Cardiac muscle cell (in vitro differentiated cells and primary cell): Measurements from ENCODE around the gene EXOC6B. TPM values are rescaled to one million over a fixed set of nuclear protein-coding genes. Genes with fewer than 3 reads are reported as not detected.

Source experiments
- DNase-seq, 2 donors: peaks; one replicate each; pipeline versions ENCODE4 v3.0.0 to v3.0.0-alpha.2; 2010 to 2017; ENCODE audit warnings: low read depth in 1 of 2, low spot score in 1 of 2
- H3K27ac ChIP-seq: fragments of 200-600 bp; sonication (generic); 2 replicates; pipeline ENCODE4 v1.5.1; 2016
- H3K27me3 ChIP-seq: fragments of 200-600 bp; sonication (generic); 2 replicates; pipeline ENCODE4 v1.6.0; 2016; ENCODE audit warnings: control low read depth
- H3K36me3 ChIP-seq: fragments of 200-600 bp; sonication (generic); 2 replicates; pipeline ENCODE4 v1.5.1; 2016; ENCODE audit warnings: control low read depth
- H3K4me1 ChIP-seq: fragments of 200-600 bp; sonication (generic); 2 replicates; pipeline ENCODE4 v1.8.1; 2017; ENCODE audit warnings: low read depth, mild to moderate bottlenecking, mixed run types
- H3K4me3 ChIP-seq: fragments of 200-600 bp; sonication (generic); 2 replicates; pipeline ENCODE4 v1.5.1; 2016; ENCODE audit warnings: mild to moderate bottlenecking
- H3K9me3 ChIP-seq: fragments of 200-600 bp; sonication (generic); 2 replicates; pipeline ENCODE4 v1.5.1; 2017; ENCODE audit warnings: low read depth, mild to moderate bottlenecking, control low read depth
- polyA plus RNA-seq: library from polyadenylated mRNA; unstranded; fragments of >200 nt; fragmentation: Nextera tagmentation; extraction: Ambion mirVana; gene quantifications from 2 replicates; pipeline ENCODE4 v1.2.1, GENCODE V29; 2016
- total RNA-seq: library from RNA; depleted of rRNA; stranded (reverse); fragments of >200 nt; gene quantifications from 2 replicates; pipeline ENCODE4 v1.2.3, GENCODE V29; 2016
- TF ChIP-seq, protein P1 (sequence below): IDR thresholded peaks from 2 replicates; pipeline ENCODE4 v1.5.1; 2012; ENCODE audit warnings: low read depth, mild to moderate bottlenecking, low read length

EXOC6B gene
- total and polyA plus RNA-seq, 2 experiments from 2014 or later: 21.7 to 23.9 TPM

DNA sequence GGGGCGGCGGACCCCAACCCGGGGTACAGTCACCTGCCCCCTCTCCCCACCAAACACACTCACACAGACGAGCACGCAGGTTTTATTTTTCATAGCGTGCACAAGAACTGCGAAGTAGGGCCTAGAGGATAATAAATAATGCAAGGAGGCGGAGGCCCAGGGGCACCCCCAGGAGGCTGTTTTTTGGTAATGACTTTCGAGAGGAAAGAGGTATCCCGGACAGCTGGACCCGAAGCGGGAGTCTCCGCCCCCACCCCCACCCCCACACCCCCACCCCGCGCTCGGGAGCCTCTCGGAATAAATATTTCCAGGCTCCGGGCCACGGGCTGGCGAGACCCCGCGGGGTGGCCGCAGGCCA is 681.6 kb downstream of the EXOC6B start:
- Histone ChIP-seq H3K27me3 (peaks cover 99% of the 10 kb centered on the region), H3K27ac (no peak overlapping the region), H3K36me3 (no peaks in the 10 kb centered on the region), H3K4me1 (peaks cover 6% of the 10 kb centered on the region), H3K9me3 (no peaks in the 10 kb centered on the region), H3K4me3 (peak overlapping the region; percentile 51)
- peak in 1 of 2 donors; percentile 30 for DNase-seq
- TF ChIP-seq, protein P1, sequence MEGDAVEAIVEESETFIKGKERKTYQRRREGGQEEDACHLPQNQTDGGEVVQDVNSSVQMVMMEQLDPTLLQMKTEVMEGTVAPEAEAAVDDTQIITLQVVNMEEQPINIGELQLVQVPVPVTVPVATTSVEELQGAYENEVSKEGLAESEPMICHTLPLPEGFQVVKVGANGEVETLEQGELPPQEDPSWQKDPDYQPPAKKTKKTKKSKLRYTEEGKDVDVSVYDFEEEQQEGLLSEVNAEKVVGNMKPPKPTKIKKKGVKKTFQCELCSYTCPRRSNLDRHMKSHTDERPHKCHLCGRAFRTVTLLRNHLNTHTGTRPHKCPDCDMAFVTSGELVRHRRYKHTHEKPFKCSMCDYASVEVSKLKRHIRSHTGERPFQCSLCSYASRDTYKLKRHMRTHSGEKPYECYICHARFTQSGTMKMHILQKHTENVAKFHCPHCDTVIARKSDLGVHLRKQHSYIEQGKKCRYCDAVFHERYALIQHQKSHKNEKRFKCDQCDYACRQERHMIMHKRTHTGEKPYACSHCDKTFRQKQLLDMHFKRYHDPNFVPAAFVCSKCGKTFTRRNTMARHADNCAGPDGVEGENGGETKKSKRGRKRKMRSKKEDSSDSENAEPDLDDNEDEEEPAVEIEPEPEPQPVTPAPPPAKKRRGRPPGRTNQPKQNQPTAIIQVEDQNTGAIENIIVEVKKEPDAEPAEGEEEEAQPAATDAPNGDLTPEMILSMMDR: no peak

- peak; percentile 37 for DNase-seq
- Histone ChIP-seq H3K27ac (no peak overlapping the region), H3K4me1 (peaks cover 6% of the 10 kb centered on the region), H3K9me3 (no peaks in the 10 kb centered on the region), H3K36me3 (no peaks in the 10 kb centered on the region), H3K4me3 (peak overlapping the region; percentile 51), H3K27me3 (peaks cover 94% of the 10 kb centered on the region)
- TF ChIP-seq, protein P1: no peak
Measured at GRCh38 chr2:72143441-72144273, 682.2 kb downstream of the EXOC6B start.

- Histone ChIP-seq H3K36me3 (no peaks in the 10 kb centered on the region), H3K27ac (no peak overlapping the region), H3K27me3 (peaks cover 86% of the 10 kb centered on the region), H3K9me3 (no peaks in the 10 kb centered on the region), H3K4me1 (peaks cover 6% of the 10 kb centered on the region), H3K4me3 (peak overlapping the region; percentile 25)
- TF ChIP-seq, protein P1: no peak
- peak; percentile 79 to 80 for DNase-seq
Measured at GRCh38 chr2:72142570-72143440, 683.0 kb downstream of the EXOC6B start.

GRCh38 chr2:72141881-72142451 is 683.9 kb downstream of the EXOC6B start:
- no peak overlapping the region for H3K4me3 ChIP-seq
- peaks cover 78% of the 10 kb centered on the region for H3K27me3 ChIP-seq
- TF ChIP-seq, protein P1: no peak
- no peak overlapping the region for H3K27ac ChIP-seq
- no peaks in the 10 kb centered on the region for H3K9me3 ChIP-seq
- no peak for DNase-seq
- no peaks in the 10 kb centered on the region for H3K36me3 ChIP-seq
- H3K4me1 ChIP-seq: peaks cover 6% of the 10 kb centered on the region

GRCh38 chr2:72141032-72141645 is 684.7 kb downstream of the EXOC6B start:
- TF ChIP-seq, protein P1: no peak
- H3K36me3 ChIP-seq: no peaks in the 10 kb centered on the region
- no peak overlapping the region for H3K27ac ChIP-seq
- peaks cover 6% of the 10 kb centered on the region for H3K4me1 ChIP-seq
- H3K27me3 ChIP-seq: peaks cover 69% of the 10 kb centered on the region
- no peak overlapping the region for H3K4me3 ChIP-seq
- no peak for DNase-seq
- no peaks in the 10 kb centered on the region for H3K9me3 ChIP-seq
